Fibroblast of lung (primary cell): ENCODE results near the gene TAMALIN.

Experiments used
- EZH2 ChIP-seq: IDR thresholded peaks from 2 replicates; pipeline ENCODE4 v1.5.1; 2012; ENCODE audit warnings: low read length, control low read depth, mild to moderate bottlenecking; ENCODE audit errors: missing control alignments
- TF ChIP-seq, protein P1 (sequence below), 2 donors: IDR thresholded peaks in 1 of 2; conservative IDR thresholded peaks in 1 of 2; 1 replicate in 1 of 2; 2 replicates in 1 of 2; pipeline ENCODE4 v1.5.1; 2011 to 2012; ENCODE audit warnings: low read length in 2 of 2, control low read depth in 1 of 2, inconsistent platforms in 1 of 2, low read depth in 1 of 2, mild to moderate bottlenecking in 1 of 2

DNA sequence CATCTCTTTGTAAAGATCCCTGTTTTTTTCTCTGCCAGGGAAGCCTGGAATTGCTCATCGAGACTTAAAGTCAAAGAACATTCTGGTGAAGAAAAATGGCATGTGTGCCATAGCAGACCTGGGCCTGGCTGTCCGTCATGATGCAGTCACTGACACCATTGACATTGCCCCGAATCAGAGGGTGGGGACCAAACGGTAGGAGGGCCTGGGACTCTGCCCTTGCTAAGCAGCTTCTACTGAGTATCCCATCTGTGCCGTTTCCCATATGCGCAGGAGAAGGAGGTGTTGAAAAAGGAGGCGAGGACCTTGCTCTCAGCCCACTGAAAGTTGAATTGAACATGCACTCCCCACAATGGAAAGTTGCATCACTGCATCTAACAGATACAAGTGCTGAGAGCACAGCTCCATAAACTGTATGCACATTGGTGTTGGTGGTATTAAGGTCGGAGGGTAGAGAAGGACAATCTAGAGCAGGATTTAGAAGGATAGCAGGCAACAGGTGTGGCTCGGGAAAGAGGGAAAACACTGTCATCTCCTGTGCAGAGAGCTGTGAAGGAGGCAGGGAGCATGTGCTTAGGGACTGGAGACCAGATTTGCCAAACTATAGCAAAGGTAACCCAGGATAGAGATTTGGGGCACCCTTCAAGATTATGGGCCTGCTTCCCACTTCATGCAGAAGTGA is 21.5 kb upstream of the TAMALIN start:
- TF ChIP-seq, protein P1, sequence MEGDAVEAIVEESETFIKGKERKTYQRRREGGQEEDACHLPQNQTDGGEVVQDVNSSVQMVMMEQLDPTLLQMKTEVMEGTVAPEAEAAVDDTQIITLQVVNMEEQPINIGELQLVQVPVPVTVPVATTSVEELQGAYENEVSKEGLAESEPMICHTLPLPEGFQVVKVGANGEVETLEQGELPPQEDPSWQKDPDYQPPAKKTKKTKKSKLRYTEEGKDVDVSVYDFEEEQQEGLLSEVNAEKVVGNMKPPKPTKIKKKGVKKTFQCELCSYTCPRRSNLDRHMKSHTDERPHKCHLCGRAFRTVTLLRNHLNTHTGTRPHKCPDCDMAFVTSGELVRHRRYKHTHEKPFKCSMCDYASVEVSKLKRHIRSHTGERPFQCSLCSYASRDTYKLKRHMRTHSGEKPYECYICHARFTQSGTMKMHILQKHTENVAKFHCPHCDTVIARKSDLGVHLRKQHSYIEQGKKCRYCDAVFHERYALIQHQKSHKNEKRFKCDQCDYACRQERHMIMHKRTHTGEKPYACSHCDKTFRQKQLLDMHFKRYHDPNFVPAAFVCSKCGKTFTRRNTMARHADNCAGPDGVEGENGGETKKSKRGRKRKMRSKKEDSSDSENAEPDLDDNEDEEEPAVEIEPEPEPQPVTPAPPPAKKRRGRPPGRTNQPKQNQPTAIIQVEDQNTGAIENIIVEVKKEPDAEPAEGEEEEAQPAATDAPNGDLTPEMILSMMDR (conservative IDR thresholded peaks at IDR 0.05 in 1 of 2, IDR thresholded peaks at IDR 0.05 in 1 of 2; ENCODE audit: low read depth in 1 of 2, low read length in 2 of 2) = no peak
- no peak for TF ChIP-seq EZH2
